Kidney (tissue), 14 donors: ENCODE data around the gene ANKRD23. TPM values are rescaled to one million over a fixed set of nuclear protein-coding genes. Genes with fewer than 3 reads are reported as not detected.

Experiments used
- DNase-seq, 5 donors: peaks; one replicate each; pipeline ENCODE4 v3.0.0-alpha.2; 2013 to 2020
- FAIRE-seq: peaks from 2 replicates; lab custom pipeline; 2012; peaks lifted over from hg19 to GRCh38; lab: Jason Lieb, UNC
- H3K27ac ChIP-seq, 2 donors: one replicate each; pipeline ENCODE4 v1.7.0; 2013; ENCODE audit warnings: low read depth in 2 of 2, low read length in 2 of 2, inconsistent platforms in 1 of 2
- H3K27me3 ChIP-seq: one replicate; pipeline ENCODE4 v1.7.1; 2013; ENCODE audit warnings: low read length, inconsistent platforms; ENCODE audit not compliant: control insufficient read depth, insufficient read depth
- H3K36me3 ChIP-seq, 3 donors: one replicate each; pipeline versions ENCODE4 v1.7.0 to v1.7.1; 2013; ENCODE audit warnings: low read length in 3 of 3, control low read depth in 1 of 3, inconsistent platforms in 1 of 3; ENCODE audit not compliant: insufficient read depth in 3 of 3, control insufficient read depth in 2 of 3
- H3K4me1 ChIP-seq, 3 donors: one replicate each; pipeline versions ENCODE4 v1.7.0 to v1.7.1; 2013; ENCODE audit warnings: low read length in 3 of 3, inconsistent platforms in 1 of 3, low read depth in 1 of 3; ENCODE audit not compliant: control insufficient read depth in 2 of 3, insufficient read depth in 2 of 3
- H3K4me3 ChIP-seq, 3 donors: one replicate each; pipeline versions ENCODE4 v1.7.0 to v1.8.1; 2013; ENCODE audit warnings: low read length in 3 of 3, control low read depth in 1 of 3, inconsistent platforms in 1 of 3
- H3K9ac ChIP-seq, 3 donors: one replicate each; pipeline versions ENCODE4 v1.7.0 to v1.7.1; 2013; ENCODE audit warnings: low read length in 3 of 3, control low read depth in 1 of 3, inconsistent platforms in 1 of 3
- H3K9me3 ChIP-seq, 3 donors: one replicate each; pipeline versions ENCODE4 v1.7.0 to v1.7.1; 2013; ENCODE audit warnings: low read length in 3 of 3, control low read depth in 1 of 3, inconsistent platforms in 1 of 3; ENCODE audit not compliant: control insufficient read depth in 2 of 3, insufficient read depth in 1 of 3
- CTCF ChIP-seq: IDR thresholded peaks from 3 replicates; pipeline ENCODE4 v1.5.1; 2012; ENCODE audit warnings: mild to moderate bottlenecking, moderate library complexity, borderline replicate concordance; ENCODE audit not compliant: insufficient read depth; ENCODE audit errors: extremely low read depth
- intact Hi-C: fragments of 100-400 bp; cut with DNase I; formaldehyde crosslinking; loops from one replicate; pipeline ENCODE4 v1.11.1; 2022
- polyA plus RNA-seq: library from polyadenylated mRNA; stranded (reverse); fragments of 350-450 nt; fragmentation: Illumina TruSeq; extraction: RNeasy Lipid Tissue Mini Kit (QIAGEN cat#74804); gene quantifications from one replicate; pipeline ENCODE4 v1.2.3, GENCODE V29; 2014; ENCODE audit warnings: low read depth, low replicate concordance; ENCODE audit not compliant: insufficient read depth
- total RNA-seq: library from RNA; stranded (reverse); fragmentation: NEBNext Ultra II Directional; extraction: Animal tissue kit (Norgen Biotek cat#: 25700); gene quantifications from one replicate; pipeline ENCODE4 v1.2.1, GENCODE V29; 2021
- donor health status: control.
- donor health status: control.
- donor health status: control.
- donor health status: control.
- donor health status: control.
- donor health status: DM: yes; HTN: yes; CAD: no.
- donor health status: Normal renal cell carcinoma (clear cell type).

Gene ANKRD23
- total and polyA plus RNA-seq, 2 donors from 2014 or later: 1.6 to 4.0 TPM

GRCh38 chr2:96885432-96886347 is 41.9 kb upstream of the ANKRD23 start:
- no peak overlapping the region for H3K27ac ChIP-seq
- intact Hi-C loops: no loop called here
- FAIRE-seq: no peak
- H3K9ac ChIP-seq: no peak overlapping the region
- H3K27me3 ChIP-seq: no peaks in the 10 kb centered on the region
- no peak overlapping the region for H3K4me3 ChIP-seq
- no peaks in the 10 kb centered on the region for H3K36me3 ChIP-seq
- TF ChIP-seq CTCF: no peak
- DNase-seq: no peak
- no peaks in the 10 kb centered on the region for H3K9me3 ChIP-seq
- peaks cover 0 to 19% (median 6%) of the 10 kb centered on the region in 3 donors for H3K4me1 ChIP-seq

- no peaks in the 10 kb centered on the region for H3K36me3 ChIP-seq
- no peaks in the 10 kb centered on the region for H3K27me3 ChIP-seq
- no peak for FAIRE-seq
- H3K9me3 ChIP-seq: no peaks in the 10 kb centered on the region
- DNase-seq: peak in 1 of 5 donors; percentile 76
- intact Hi-C loops: no loop called here
- no peak overlapping the region for H3K27ac ChIP-seq
- no peak overlapping the region for H3K9ac ChIP-seq
- peaks cover 0 to 19% (median 6%) of the 10 kb centered on the region in 3 donors for H3K4me1 ChIP-seq
- no peak for TF ChIP-seq CTCF
- no peak overlapping the region for H3K4me3 ChIP-seq
Measured at GRCh38 chr2:96884299-96885094, 40.7 kb upstream of the ANKRD23 start.

GRCh38 chr2:96883306-96883705 is 39.5 kb upstream of the ANKRD23 start:
- Histone ChIP-seq H3K36me3 (no peaks in the 10 kb centered on the region), H3K27ac (no peak overlapping the region), H3K27me3 (no peaks in the 10 kb centered on the region), H3K9me3 (no peaks in the 10 kb centered on the region), H3K9ac (no peak overlapping the region), H3K4me3 (no peak overlapping the region), H3K4me1 (peaks cover 0 to 13% (median 2%) of the 10 kb centered on the region in 3 donors)
- intact Hi-C loops: no loop called here
- FAIRE-seq (no peak), DNase-seq (no peak)
- TF ChIP-seq CTCF: no peak
